Measurements from ENCODE around the gene SREBF2. TPM values are rescaled to one million over a fixed set of nuclear protein-coding genes. Genes with fewer than 3 reads are reported as not detected.

Gene SREBF2
- polyA plus RNA-seq, 3 donors: 22.2 to 25.1 (median 24.5) TPM

DNA sequence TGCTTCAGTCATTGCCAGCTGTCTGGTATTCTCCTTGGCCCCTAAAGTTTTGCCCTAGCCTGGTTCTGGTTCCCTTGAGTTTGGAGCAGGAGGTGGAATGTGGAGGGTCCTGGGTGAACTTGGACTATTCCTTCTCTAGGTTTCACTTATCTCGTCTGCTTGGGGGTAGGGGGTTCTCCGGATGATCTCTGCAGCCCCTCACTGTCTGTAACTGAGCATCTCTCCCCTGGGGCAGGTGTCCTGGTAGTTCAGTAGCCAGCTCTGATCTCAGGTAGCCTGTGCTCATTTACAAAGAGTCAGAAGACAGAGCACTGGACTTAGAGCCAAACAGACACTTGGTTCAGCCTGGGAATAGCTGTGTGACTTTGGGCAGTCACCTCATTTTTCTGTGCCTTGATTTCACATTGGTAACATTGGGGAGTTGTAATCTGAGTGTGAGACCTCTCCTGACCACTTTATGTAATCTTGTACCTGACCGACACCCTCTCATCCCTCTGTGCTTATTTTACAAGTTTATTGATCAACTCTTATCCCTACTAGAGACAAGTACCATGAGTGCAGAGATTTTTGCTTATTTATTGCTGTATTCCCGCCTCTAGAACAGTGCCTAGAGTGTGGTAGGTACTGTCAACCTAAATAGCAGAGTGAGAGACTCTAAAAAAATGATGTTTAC lies 31.6 kb upstream of the SREBF2 start:
- Histone ChIP-seq H4K20me1 (ENCODE audit: insufficient read depth, low read length) (no peaks in the 10 kb centered on the region), H3K79me2 (ENCODE audit: insufficient read depth, low read length) (peaks cover 42% of the 10 kb centered on the region), H3K9me3 (replicated peaks in 1 of 2; ENCODE audit: control insufficient read depth in 1 of 2, insufficient read depth in 1 of 2, low read length in 2 of 2) (no peaks in the 10 kb centered on the region), H3K4me2 (replicated peaks; ENCODE audit: extremely low read depth, low read length, poor library complexity, severe bottlenecking) (peak overlapping the region; percentile 77), H2AFZ (ENCODE audit: insufficient read depth, low read depth, low read length, poor library complexity, severe bottlenecking) (peak overlapping the region; percentile 87), H3K4me3 (replicated peaks in 1 of 3; ENCODE audit: low read depth in 2 of 3, low read length in 3 of 3) (peak overlapping the region; percentile 66 to 97 (median 72)), H3K36me3 (replicated peaks in 1 of 2; ENCODE audit: control insufficient read depth in 1 of 2, insufficient read depth in 2 of 2, low read length in 2 of 2) (no peaks in the 10 kb centered on the region), H3K4me1 (ENCODE audit: control insufficient read depth in 1 of 2, insufficient read depth in 2 of 2, low read length in 2 of 2) (peaks cover 29 to 39% of the 10 kb centered on the region in 2 donors), H3K27me3 (ENCODE audit: control insufficient read depth in 2 of 2, insufficient read depth in 2 of 2, low read length in 2 of 2) (no peaks in the 10 kb centered on the region), H3K27ac (ENCODE audit: low read depth in 1 of 2, low read length in 2 of 2) (peak overlapping the region; percentile 95 to 97), H3K9ac (ENCODE audit: insufficient read depth, low read length, poor library complexity, severe bottlenecking) (peak overlapping the region; percentile 90)
- Mint-ChIP-seq H3K4me3 (peak overlapping the region; percentile 97 to 99), H3K9me3 (peaks cover 0 to 2% (median 0%) of the 10 kb centered on the region in 7 donors), H3K27ac (peak overlapping the region; percentile 98 to 99 (median 98)), H3K4me1 (peaks cover 42% of the 10 kb centered on the region), H3K36me3 (peaks cover 4 to 5% of the 10 kb centered on the region in 2 donors), H3K27me3 (ENCODE audit: low read depth in 3 of 3) (no peaks in the 10 kb centered on the region)
- no peak for DNase-seq
- WGBS (ENCODE audit: insufficient coverage): 30% methylated on average over 2 of the region's 4 CpGs
- intact Hi-C loops (cut with micrococcal nuclease): loop anchor here (2.0 to 5.0 kb wide), 5 partner anchors 20 to 54 kb away; no protein-coding TSS in a partner anchor
- TF ChIP-seq, protein P1, sequence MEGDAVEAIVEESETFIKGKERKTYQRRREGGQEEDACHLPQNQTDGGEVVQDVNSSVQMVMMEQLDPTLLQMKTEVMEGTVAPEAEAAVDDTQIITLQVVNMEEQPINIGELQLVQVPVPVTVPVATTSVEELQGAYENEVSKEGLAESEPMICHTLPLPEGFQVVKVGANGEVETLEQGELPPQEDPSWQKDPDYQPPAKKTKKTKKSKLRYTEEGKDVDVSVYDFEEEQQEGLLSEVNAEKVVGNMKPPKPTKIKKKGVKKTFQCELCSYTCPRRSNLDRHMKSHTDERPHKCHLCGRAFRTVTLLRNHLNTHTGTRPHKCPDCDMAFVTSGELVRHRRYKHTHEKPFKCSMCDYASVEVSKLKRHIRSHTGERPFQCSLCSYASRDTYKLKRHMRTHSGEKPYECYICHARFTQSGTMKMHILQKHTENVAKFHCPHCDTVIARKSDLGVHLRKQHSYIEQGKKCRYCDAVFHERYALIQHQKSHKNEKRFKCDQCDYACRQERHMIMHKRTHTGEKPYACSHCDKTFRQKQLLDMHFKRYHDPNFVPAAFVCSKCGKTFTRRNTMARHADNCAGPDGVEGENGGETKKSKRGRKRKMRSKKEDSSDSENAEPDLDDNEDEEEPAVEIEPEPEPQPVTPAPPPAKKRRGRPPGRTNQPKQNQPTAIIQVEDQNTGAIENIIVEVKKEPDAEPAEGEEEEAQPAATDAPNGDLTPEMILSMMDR (IDR thresholded peaks at IDR 0.05): no peak

DNA sequence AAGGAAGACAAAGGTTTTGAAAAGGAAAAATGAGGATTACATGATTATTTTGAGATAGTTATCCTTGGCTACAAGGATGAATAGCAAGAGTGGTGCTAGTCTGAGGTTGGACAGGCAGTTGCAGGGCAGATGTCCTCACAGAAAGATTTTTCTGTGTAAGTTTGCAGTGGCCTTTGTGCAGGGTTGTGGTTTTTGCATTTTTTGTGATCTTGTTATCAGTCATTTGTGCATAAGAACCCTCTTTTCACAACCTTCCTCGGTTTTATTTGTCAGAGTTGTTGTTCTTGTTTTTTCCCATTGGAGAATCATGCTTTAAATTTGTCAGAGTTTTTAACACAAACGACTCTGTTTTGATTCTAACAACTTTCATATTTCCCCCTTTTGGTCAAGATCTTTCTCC lies 31.0 kb upstream of the SREBF2 start:
- no peaks in the 10 kb centered on the region for H3K27me3 Mint-ChIP-seq (ENCODE audit: low read depth in 3 of 3)
- no peak for DNase-seq
- Histone ChIP-seq H3K79me2 (ENCODE audit: insufficient read depth, low read length) (peaks cover 45% of the 10 kb centered on the region), H3K27me3 (ENCODE audit: control insufficient read depth in 2 of 2, insufficient read depth in 2 of 2, low read length in 2 of 2) (no peaks in the 10 kb centered on the region), H3K4me1 (ENCODE audit: control insufficient read depth in 1 of 2, insufficient read depth in 2 of 2, low read length in 2 of 2) (peaks cover 29 to 39% of the 10 kb centered on the region in 2 donors), H3K4me2 (replicated peaks; ENCODE audit: extremely low read depth, low read length, poor library complexity, severe bottlenecking) (peak overlapping the region; percentile 77), H3K9me3 (replicated peaks in 1 of 2; ENCODE audit: control insufficient read depth in 1 of 2, insufficient read depth in 1 of 2, low read length in 2 of 2) (no peaks in the 10 kb centered on the region), H3K27ac (ENCODE audit: low read depth in 1 of 2, low read length in 2 of 2) (no peak overlapping the region), H3K36me3 (replicated peaks in 1 of 2; ENCODE audit: control insufficient read depth in 1 of 2, insufficient read depth in 2 of 2, low read length in 2 of 2) (no peaks in the 10 kb centered on the region), H4K20me1 (ENCODE audit: insufficient read depth, low read length) (no peaks in the 10 kb centered on the region), H3K4me3 (replicated peaks in 1 of 3; ENCODE audit: low read depth in 2 of 3, low read length in 3 of 3) (peak overlapping the region in 2 of 3 experiments; percentile 66 to 97), H3K9ac (ENCODE audit: insufficient read depth, low read length, poor library complexity, severe bottlenecking) (peak overlapping the region; percentile 90), H2AFZ (ENCODE audit: insufficient read depth, low read depth, low read length, poor library complexity, severe bottlenecking) (no peak overlapping the region)
- intact Hi-C loops (cut with micrococcal nuclease): loop anchor here (2.0 to 5.0 kb wide), 5 partner anchors 21 to 55 kb away; no protein-coding TSS in a partner anchor
- peaks cover 0 to 2% (median 0%) of the 10 kb centered on the region in 7 donors for H3K9me3 Mint-ChIP-seq
- peaks cover 4 to 5% of the 10 kb centered on the region in 2 donors for H3K36me3 Mint-ChIP-seq
- peak overlapping the region; percentile 97 to 99 for H3K4me3 Mint-ChIP-seq
- H3K27ac Mint-ChIP-seq: peak overlapping the region in 3 of 7 donors; percentile 1 to 99 (median 14)
- TF ChIP-seq, protein P1 (IDR thresholded peaks at IDR 0.05): no peak
- peaks cover 42% of the 10 kb centered on the region for H3K4me1 Mint-ChIP-seq
- no CpG with 5 or more reads among the region's 2 CpGs for WGBS (ENCODE audit: insufficient coverage)

All from CD14-positive monocyte (primary cell).